HEK293T (cell line): Measurements from ENCODE around the gene SEMA4C.

Experiments
- CTCF ChIA-PET: fragments of 350-600 bp; formaldehyde crosslinking; extraction: SDS; loops from one replicate; lab custom pipeline; 2021; ENCODE audit warnings: antibody characterized with exemption, inconsistent platforms; lab: Yijun Ruan, JAX
- POLR2A ChIA-PET: fragments of 350-600 bp; formaldehyde crosslinking; extraction: SDS; loops from one replicate; lab custom pipeline; 2020; ENCODE audit warnings: antibody characterized with exemption, inconsistent platforms; lab: Yijun Ruan, JAX
- DNase-seq: peaks from one replicate; pipeline ENCODE4 v3.0.0; 2012; ENCODE audit warnings: mixed read lengths; ENCODE audit errors: extremely low spot score
- ARNT ChIP-seq: fragments of 450-650 bp; IDR thresholded peaks from 2 replicates; pipeline ENCODE4 v1.6.1; 2017; ENCODE audit warnings: mild to moderate bottlenecking
- BHLHE40 ChIP-seq: fragments of 450-650 bp; IDR thresholded peaks from 2 replicates; pipeline ENCODE4 v1.6.1; 2016; ENCODE audit warnings: mild to moderate bottlenecking, moderate library complexity, borderline replicate concordance
- CTBP1 ChIP-seq: fragments of 450-650 bp; IDR thresholded peaks from 2 replicates; pipeline ENCODE4 v1.6.1; 2016; ENCODE audit warnings: borderline replicate concordance
- ELF4 ChIP-seq: fragments of 450-650 bp; IDR thresholded peaks from 2 replicates; pipeline ENCODE4 v1.6.1; 2017; ENCODE audit warnings: antibody characterized with exemption
- FOXA1 ChIP-seq: fragments of 450-650 bp; IDR thresholded peaks from 2 replicates; pipeline ENCODE4 v1.6.1; 2016; ENCODE audit warnings: mild to moderate bottlenecking
- FOXK2 ChIP-seq: fragments of 450-650 bp; IDR thresholded peaks from 2 replicates; pipeline ENCODE4 v1.6.1; 2016; ENCODE audit warnings: mild to moderate bottlenecking
- FOXM1 ChIP-seq: fragments of 450-650 bp; IDR thresholded peaks from 2 replicates; pipeline ENCODE4 v1.6.1; 2017; ENCODE audit warnings: mild to moderate bottlenecking, borderline replicate concordance
- HDGF ChIP-seq: fragments of 450-650 bp; IDR thresholded peaks from 2 replicates; pipeline ENCODE4 v1.6.1; 2017; ENCODE audit warnings: antibody characterized with exemption, borderline replicate concordance
- L3MBTL2 ChIP-seq: fragments of 450-650 bp; conservative IDR thresholded peaks from 2 replicates; pipeline ENCODE4 v1.6.1; 2016; ENCODE audit warnings: mild to moderate bottlenecking
- LEF1 ChIP-seq: fragments of 450-650 bp; IDR thresholded peaks from 2 replicates; pipeline ENCODE4 v1.6.1; 2017; ENCODE audit warnings: mild to moderate bottlenecking, borderline replicate concordance
- NFRKB ChIP-seq: fragments of 450-650 bp; IDR thresholded peaks from 2 replicates; pipeline ENCODE4 v1.6.1; 2016; ENCODE audit warnings: mild to moderate bottlenecking, moderate library complexity
- SP1 ChIP-seq: fragments of 450-650 bp; IDR thresholded peaks from 2 replicates; pipeline ENCODE4 v1.6.1; 2017
- SUZ12 ChIP-seq: fragments of 450-650 bp; IDR thresholded peaks from 2 replicates; pipeline ENCODE4 v1.6.1; 2016; ENCODE audit warnings: mild to moderate bottlenecking
- TARDBP ChIP-seq: fragments of 450-650 bp; IDR thresholded peaks from 2 replicates; pipeline ENCODE4 v1.6.1; 2016
- ZNF384 ChIP-seq: fragments of 450-650 bp; IDR thresholded peaks from 2 replicates; pipeline ENCODE4 v1.6.1; 2016
- TF ChIP-seq, protein P1 (sequence below): fragments of 450-650 bp; IDR thresholded peaks from 2 replicates; pipeline ENCODE4 v1.6.1; 2016

The SEMA4C gene

DNA sequence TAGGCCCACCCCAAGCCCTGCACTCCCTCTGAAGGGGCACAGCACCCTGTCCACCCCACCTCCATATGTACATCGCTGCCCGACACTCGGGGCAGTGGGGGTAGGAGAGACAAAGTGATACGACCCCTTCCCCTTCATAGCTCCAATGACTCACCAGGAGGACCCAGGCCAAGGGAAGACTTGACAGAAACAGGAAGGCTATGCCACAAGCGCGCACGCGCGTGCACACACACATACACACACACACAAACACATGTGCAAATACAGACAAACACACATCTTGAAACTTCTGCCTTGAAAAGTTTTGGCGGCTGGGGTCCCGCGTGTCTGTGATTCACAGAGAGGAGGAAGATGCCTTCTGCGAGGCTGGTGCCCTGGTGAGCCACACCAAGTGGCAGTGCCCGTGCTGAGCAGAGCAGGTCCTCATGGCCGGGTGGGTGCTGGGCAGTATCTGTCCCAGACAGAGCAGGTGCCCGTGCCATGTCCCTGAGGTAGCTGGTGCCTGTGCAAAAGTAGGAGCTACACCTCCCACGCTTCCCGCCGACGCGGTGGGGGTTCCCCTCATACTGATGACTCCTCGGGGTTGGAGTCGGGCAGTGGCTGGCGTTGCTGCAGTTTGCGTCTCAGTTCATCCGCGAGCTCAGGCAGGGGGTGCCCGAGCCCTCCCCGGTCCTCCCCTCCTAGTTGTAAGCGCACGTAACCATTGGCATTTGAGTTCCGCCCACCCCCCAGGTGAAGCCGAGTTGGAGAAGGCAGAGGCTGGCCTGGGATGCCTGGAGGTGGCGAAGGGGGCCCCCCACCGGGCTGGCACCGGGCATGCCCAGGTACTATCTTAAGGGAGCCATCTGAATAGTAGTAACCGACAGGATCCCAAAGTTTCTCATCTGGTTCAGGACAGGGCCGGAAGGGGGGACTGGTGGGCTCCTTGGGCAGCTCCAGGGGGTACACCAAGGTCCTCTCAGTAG lies 9.5 kb downstream of the SEMA4C start:
- no peak for TF ChIP-seq TARDBP
- no peak for TF ChIP-seq ZNF384
- TF ChIP-seq FOXM1 = no peak
- TF ChIP-seq FOXA1 = no peak
- TF ChIP-seq, protein P1, sequence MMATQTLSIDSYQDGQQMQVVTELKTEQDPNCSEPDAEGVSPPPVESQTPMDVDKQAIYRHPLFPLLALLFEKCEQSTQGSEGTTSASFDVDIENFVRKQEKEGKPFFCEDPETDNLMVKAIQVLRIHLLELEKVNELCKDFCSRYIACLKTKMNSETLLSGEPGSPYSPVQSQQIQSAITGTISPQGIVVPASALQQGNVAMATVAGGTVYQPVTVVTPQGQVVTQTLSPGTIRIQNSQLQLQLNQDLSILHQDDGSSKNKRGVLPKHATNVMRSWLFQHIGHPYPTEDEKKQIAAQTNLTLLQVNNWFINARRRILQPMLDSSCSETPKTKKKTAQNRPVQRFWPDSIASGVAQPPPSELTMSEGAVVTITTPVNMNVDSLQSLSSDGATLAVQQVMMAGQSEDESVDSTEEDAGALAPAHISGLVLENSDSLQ = no peak
- no peak for TF ChIP-seq ARNT
- no peak for TF ChIP-seq NFRKB
- TF ChIP-seq CTBP1 = no peak
- no peak for TF ChIP-seq BHLHE40
- no peak for TF ChIP-seq L3MBTL2
- no peak for TF ChIP-seq FOXK2
- no peak for TF ChIP-seq LEF1
- no peak for TF ChIP-seq ELF4
- ChIA-PET POLR2A (interaction anchor here (5.4 kb wide), 1 partner anchor 8 kb away, joined by 58 read pairs; the partner anchor contains the start of gene SEMA4C), CTCF (no interaction called here)
- no peak for DNase-seq

GRCh38 chr2:96859681-96860064 lies 10.2 kb downstream of the SEMA4C start:
- TF ChIP-seq FOXA1 = no peak
- TF ChIP-seq LEF1 = no peak
- TF ChIP-seq ARNT = no peak
- no peak for TF ChIP-seq FOXM1
- TF ChIP-seq FOXK2 = no peak
- TF ChIP-seq BHLHE40 = no peak
- no peak for TF ChIP-seq CTBP1
- no peak for TF ChIP-seq ELF4
- no peak for TF ChIP-seq ZNF384
- no peak for TF ChIP-seq TARDBP
- TF ChIP-seq SUZ12 = no peak
- TF ChIP-seq, protein P1 = no peak
- TF ChIP-seq NFRKB = no peak
- TF ChIP-seq SP1 = no peak
- no peak for TF ChIP-seq L3MBTL2
- ChIA-PET CTCF (no interaction called here), POLR2A (interaction anchor here (5.4 kb wide), 1 partner anchor 9 kb away, joined by 58 read pairs; the partner anchor contains the start of gene SEMA4C)
- no peak for DNase-seq

DNA sequence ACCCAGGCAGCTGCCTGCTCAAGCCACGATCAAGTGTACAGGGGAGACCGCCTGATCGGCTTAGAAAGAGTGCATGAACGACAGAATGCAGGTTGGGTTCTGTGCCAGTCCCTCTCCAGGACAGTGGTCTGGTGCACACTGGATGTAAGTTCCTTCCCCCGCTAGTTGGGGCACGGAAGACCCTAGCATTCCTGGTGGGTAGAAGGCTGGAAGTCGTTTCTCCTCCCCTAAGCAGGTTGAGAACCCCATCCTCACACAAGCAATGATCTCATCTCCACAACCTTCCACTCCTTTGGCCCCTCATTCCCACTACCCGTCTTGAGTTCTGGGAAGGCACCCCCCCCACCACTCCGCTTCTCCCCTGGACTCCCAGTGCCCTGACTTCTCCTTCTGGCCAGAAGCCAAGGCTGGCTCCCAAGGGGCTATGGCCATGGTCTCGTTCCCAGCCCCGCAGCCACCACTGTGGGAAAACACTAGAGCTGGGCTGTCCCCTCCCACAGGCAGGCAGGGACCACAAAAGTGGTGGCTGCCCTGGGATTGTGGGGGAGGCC lies 10.7 kb downstream of the SEMA4C start:
- TF ChIP-seq FOXA1 (no peak), LEF1 (no peak), L3MBTL2 (no peak), SUZ12 (no peak), ZNF384 (no peak), BHLHE40 (no peak), TARDBP (no peak), SP1 (no peak), FOXM1 (no peak)
- POLR2A ChIA-PET = interaction anchor here (1.0 to 5.4 kb wide), 7 partner anchors 9 to 254 kb away, joined by 3 to 58 read pairs (median 11); partner anchors contain the start of genes ANKRD36 and SEMA4C
- DNase-seq = no peak
- CTCF ChIA-PET = interaction anchor here (1.2 to 3.2 kb wide), 7 partner anchors 9 to 253 kb away, joined by 3 to 35 read pairs (median 8); no protein-coding TSS in a partner anchor

DNA sequence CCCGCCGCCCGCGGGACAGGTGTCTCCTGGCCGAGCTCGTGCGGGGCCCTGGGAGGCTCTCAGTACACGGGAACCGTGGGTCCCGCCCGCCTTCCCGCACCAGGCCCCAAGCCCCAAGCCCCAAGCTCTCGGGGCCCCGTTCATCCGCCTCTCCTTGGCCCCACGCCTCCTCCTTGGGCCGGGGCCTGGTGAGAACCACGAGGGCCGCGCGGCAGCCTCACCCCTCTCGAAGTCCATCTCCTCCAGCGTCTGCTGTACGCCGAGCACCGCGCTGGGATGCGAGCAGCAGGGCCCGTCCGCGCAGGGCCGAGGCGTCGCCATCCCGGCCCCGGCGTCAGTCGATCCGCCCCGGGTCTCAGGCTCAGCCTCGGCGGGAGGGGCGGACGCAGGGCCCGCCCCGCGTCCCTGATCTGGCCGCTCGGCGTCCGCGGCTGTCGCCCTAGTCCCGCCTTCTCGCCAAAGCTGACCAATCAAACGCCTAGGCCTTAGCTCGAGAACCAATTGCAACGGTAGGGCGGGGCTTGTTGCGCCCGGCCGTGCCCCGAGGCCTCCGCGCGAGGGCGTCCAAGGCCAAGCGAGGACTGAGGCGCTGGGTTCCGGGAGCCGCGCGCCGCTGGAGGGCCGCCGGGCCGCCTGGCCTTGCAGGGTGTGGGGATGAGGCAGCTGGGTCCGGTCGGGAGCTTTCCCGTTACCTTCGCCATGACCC lies 12.1 kb downstream of the SEMA4C start, which contains the start of gene ANKRD39:
TSS of gene ANKRD39 (minus strand) at position 350 of the 706 bp plus-strand sequence. CDS start at position 321, 29 bp downstream.
- peak; percentile 99 for DNase-seq
- TF ChIP-seq, protein P1 = peak; percentile 26; the same call in 1 of the 2 replicates
- TF ChIP-seq ZNF384 (no peak), L3MBTL2 (peak; percentile 33), HDGF (peak; percentile 46; the same call in 1 of the 2 replicates), SP1 (peak; percentile 91), BHLHE40 (no peak), LEF1 (no peak), ELF4 (0 out of 2 replicates have a peak, but pooled peaks have one; percentile 23), TARDBP (no peak), FOXM1 (peak; percentile 51; the same call in 1 of the 2 replicates), FOXA1 (no peak), CTBP1 (no peak), NFRKB (no peak)
- CTCF ChIA-PET = interaction anchor here (0.6 to 3.2 kb wide), 16 partner anchors 10 to 255 kb away, joined by 3 to 35 read pairs (median 5); partner anchors contain the start of gene ANKRD36
- POLR2A ChIA-PET = interaction anchor here (0.6 to 5.4 kb wide), 21 partner anchors 11 to 522 kb away, joined by 3 to 58 read pairs (median 4); partner anchors contain the start of genes ANKRD36, CNNM3, NCAPH and SEMA4C
